AG10803 (cell line): Measurements from ENCODE around the gene U2AF2.

ENCODE experiments used
- DNase-seq: peaks from one replicate; pipeline ENCODE4 v3.0.0; 2010; ENCODE audit warnings: low read depth
- H3K4me3 ChIP-seq: 2 replicates; pipeline ENCODE4 v1.5.1; 2011; ENCODE audit warnings: mild to moderate bottlenecking, low read length, control low read depth
- TF ChIP-seq, protein P1 (sequence below): conservative IDR thresholded peaks from 2 replicates; pipeline ENCODE4 v1.5.1; 2011; ENCODE audit warnings: mild to moderate bottlenecking, low read length, control low read depth, inconsistent platforms

The U2AF2 gene

GRCh38 chr19:55654868-55655647 lies at the start of gene U2AF2:
Gene U2AF2, plus strand, starts transcription at chr19:55655035. Its CDS starts 70 bp downstream, at chr19:55655105.
- H3K4me3 ChIP-seq, result peak within 1 kb of the TSS; percentile 97
- TF ChIP-seq, protein P1, sequence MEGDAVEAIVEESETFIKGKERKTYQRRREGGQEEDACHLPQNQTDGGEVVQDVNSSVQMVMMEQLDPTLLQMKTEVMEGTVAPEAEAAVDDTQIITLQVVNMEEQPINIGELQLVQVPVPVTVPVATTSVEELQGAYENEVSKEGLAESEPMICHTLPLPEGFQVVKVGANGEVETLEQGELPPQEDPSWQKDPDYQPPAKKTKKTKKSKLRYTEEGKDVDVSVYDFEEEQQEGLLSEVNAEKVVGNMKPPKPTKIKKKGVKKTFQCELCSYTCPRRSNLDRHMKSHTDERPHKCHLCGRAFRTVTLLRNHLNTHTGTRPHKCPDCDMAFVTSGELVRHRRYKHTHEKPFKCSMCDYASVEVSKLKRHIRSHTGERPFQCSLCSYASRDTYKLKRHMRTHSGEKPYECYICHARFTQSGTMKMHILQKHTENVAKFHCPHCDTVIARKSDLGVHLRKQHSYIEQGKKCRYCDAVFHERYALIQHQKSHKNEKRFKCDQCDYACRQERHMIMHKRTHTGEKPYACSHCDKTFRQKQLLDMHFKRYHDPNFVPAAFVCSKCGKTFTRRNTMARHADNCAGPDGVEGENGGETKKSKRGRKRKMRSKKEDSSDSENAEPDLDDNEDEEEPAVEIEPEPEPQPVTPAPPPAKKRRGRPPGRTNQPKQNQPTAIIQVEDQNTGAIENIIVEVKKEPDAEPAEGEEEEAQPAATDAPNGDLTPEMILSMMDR, result no peak
- peak; percentile 88 for DNase-seq

DNA sequence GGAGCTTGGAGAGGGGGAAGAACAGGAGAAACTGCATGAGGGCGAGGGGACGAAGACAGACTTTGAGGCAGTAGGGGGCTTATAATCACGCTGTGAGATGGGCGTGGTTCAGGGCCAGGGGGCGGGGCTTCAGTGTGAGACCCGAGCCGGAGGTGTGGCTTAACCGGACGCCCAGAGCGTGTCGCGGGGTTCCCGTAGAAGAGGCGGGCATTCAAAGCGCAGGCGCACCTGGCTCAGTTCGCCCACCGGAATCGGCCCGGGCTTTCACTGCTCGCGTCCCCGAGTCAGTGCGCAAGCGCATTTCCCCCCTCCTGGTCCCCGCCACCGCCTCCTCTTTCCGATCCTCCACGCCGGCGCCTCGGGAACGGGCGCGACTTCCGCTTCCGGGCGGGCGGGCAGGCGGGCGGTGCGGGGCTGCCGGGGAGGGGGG lies 49.6 kb upstream of the U2AF2 start:
- TF ChIP-seq, protein P1, result no peak
- DNase-seq, result peak; percentile 92
- H3K4me3 ChIP-seq, result peak overlapping the region; percentile 91

- H3K4me3 ChIP-seq, result peak within 1 kb of the TSS; percentile 91
- TF ChIP-seq, protein P1, result peak; percentile 90
- peak; percentile 81 for DNase-seq
Measured at GRCh38 chr19:55605637-55606470, 49.0 kb upstream of the U2AF2 start, which contains the start of gene ZNF865. Gene ZNF865, plus strand, starts transcription at chr19:55605647. Its CDS starts 7,972 bp downstream, at chr19:55613619.

DNA sequence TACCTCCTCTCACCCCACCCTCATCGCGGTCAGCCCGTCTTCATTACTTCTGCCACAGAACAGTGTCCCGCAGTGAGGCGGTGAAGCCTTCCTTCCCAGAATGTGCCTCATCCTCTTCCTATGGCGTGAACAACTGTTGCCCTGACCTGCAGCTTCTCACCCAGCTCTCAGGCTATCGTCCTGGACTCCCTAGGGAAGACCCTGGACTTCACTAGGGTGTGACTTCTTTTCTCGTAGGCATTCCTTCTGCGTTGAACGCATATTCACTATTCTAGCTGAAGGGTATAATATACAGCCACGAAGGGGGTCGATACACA lies 48.4 kb upstream of the U2AF2 start:
- no peak for DNase-seq
- peak overlapping the region; percentile 91 for H3K4me3 ChIP-seq
- TF ChIP-seq, protein P1, result no peak

DNA sequence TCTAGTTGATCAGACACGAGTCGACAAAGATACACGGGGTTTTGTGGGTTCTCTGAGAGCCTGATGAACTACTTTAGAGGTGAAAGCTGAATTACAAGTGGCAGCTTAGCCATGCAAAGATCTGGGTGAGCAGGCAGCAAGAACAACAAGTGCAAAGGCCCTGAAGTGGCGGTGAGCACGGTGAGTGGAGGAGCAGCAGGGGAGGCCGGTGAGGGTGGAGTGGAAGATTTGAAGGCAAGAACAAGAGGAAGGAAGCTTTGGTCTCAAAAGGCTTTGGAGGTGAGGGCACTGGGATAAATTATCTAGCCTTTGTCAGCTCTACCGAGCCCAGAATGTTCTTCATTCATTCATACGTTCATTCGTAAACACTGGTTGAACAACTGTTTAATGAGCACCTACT lies 48.0 kb upstream of the U2AF2 start:
- TF ChIP-seq, protein P1, result no peak
- DNase-seq, result no peak
- H3K4me3 ChIP-seq, result peak overlapping the region; percentile 91

- H3K4me3 ChIP-seq, result no peak overlapping the region
- DNase-seq, result no peak
- TF ChIP-seq, protein P1, result no peak
Measured at GRCh38 chr19:55609326-55609725, 45.5 kb upstream of the U2AF2 start.
